GM12872 (cell line): ENCODE measurements around the gene C19orf47.

Experiments
- CTCF ChIP-seq: IDR thresholded peaks from 3 replicates; pipeline ENCODE4 v1.5.1; 2011; ENCODE audit warnings: low read depth, mild to moderate bottlenecking, low read length, moderate library complexity; ENCODE audit not compliant: insufficient read depth

C19orf47 gene

DNA sequence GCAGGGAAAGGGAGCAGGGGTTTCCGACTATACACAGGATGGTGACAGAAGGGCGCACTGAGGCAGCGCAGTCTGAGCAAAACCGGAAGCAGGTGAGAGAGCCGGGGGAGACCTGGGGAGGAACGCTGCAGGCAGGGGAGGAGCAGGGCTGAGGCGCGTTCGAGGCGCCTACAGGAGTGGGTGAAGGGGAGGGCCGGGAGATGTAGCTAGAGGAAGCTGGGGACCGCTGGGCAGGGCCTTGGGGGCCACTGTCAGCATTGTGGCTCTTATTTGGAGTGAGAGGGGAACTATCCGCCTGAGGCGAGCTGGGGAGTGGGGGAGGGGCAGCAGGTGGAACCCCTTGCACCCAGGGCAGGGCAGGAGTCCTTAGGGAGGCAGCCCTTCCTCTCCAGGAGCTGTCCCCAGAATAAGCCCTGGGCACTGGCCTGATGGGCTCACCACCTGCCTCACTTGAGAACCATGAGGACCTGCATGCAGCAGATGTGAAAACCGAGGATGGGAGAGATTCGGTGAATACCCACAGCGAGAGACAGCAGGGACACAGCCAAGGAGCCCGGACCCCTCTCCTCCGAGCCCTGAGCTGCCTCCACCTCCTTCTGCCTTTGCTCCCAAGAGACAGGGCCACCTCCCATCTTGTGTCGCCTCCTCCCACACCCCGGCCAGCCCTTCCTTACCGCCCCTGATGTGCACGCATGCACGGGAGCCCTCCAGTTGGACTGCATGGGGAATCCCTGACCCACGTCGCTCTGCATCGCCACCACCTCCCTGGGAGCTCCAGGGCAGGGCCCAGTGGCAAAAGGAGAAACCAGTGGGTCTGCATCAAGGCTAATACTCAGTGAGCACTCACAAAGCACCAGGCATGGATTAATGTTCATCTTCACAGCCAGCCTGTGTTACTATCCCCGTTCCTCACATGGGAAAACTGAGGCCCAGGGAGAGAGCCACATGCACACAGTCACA, 73.3 kb downstream of the C19orf47 start:
- TF ChIP-seq CTCF = no peak

- no peak for TF ChIP-seq CTCF
Measured at GRCh38 chr19:40273469-40274360, 74.5 kb downstream of the C19orf47 start.

GRCh38 chr19:40272261-40272660, 75.9 kb downstream of the C19orf47 start:
- TF ChIP-seq CTCF = no peak

- no peak for TF ChIP-seq CTCF
Measured at GRCh38 chr19:40271706-40272105, 76.5 kb downstream of the C19orf47 start.

DNA sequence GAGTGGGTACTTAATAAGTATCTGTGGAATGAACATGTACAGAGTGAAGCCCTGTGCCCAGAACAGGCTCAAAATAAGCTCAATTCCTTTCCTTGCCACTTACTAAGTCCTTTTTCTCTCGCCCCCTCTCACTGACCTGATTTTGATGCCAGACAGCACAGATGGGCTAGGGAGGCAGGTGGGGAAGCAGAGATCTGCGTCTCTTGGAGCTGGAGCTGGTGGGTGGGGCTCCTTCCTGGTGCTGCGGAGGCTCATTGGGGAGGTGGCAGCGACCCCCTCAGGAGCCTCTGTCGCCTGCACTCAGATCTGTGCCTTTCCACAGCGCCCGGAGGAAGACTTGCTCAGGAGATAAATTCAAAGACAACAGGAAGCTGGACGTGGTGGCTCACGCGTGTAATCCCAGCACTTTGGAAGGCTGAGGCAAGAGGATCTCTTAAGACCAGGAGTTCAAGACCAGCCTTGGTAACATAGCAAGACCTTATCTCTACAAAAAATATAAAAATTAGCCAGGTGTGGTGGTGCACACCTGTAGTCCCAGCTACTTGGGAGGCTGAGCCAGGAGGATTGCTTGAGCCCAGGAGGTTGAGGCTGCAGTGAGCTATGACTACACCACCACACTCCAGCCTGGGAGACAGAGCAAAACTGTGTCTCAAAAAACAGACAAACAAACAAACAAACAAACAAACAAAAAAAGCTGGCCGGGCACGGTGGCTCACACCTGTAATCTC, 77.7 kb downstream of the C19orf47 start:
- no peak for TF ChIP-seq CTCF
